Stimulated activated CD8-positive, alpha-beta memory T cell treated with anti-CD3 and anti-CD28 coated beads, Interleukin-15, amount 100 ng/mL, for 4 hours (primary cell): ENCODE results near the gene MYOZ3.

Experiments used
- DNase-seq, 2 donors: peaks; one replicate each; pipeline ENCODE4 v3.0.0-alpha.2; 2020; ENCODE audit warnings: low read depth in 2 of 2

The MYOZ3 gene, protein sequence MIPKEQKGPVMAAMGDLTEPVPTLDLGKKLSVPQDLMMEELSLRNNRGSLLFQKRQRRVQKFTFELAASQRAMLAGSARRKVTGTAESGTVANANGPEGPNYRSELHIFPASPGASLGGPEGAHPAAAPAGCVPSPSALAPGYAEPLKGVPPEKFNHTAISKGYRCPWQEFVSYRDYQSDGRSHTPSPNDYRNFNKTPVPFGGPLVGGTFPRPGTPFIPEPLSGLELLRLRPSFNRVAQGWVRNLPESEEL

GRCh38 chr5:150661086-150661485 is at the start of gene MYOZ3:
Gene MYOZ3, plus strand, starts transcription at chr5:150661251. Its CDS starts 1,691 bp downstream, at chr5:150662942.
- DNase-seq, result no peak

DNA sequence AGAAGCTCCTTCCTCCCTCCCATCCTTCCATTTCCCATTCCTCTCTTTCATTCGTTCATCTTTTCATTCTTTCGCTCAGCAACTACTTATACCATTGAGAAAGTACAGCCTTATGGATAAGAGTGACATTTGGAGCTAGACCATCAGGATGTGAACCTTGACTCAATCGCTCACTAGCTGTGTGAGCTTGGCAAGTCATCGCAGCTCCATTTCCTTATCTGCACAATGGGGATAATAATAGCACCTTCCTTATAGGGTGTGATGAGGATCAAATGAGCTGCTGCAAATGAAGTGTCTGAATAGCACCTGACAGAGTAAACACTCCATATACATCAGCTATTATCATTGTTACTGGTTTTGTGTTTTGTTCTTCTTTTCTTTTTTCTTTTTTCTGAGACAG is 48.6 kb upstream of the MYOZ3 start:
- no peak for DNase-seq

DNA sequence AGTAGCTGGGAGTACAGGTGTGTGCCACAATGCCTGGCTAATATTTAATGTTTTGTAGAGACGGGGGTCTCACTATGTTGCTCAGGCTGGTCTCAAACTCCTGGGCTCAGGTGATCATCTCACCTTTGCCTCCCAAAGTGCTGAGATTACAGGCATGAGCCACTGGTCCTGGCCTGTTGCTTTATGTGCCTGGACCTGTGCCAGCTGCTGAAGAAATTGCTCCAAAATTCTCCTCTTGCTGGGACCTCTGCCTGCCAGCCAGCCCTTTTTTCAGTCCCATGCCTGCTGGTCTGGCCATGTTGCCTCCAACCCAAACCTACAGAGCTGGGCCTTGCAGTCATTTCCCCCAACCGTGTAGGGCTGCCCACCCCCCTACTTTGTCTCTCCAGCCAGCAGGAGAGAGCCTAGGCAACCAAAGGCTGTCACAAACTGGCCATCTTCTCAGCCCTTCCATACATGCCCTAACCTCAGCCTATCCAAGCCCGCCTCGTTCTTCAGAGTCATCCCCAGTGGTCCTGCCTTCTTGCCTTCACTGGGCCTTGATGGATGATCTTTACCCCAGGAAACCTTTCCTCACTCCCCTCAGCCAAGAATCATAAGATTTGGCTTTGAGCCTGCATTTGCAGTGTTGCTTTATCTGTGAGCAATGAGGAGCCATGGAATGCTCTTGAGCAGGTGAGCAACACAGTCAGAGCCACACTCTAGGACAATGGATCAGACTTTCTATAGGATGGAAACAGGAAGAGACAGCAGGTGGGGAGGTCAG is 48.0 kb upstream of the MYOZ3 start:
- DNase-seq, result no peak

- DNase-seq, result no peak
Measured at GRCh38 chr5:150613991-150614660, 46.9 kb upstream of the MYOZ3 start.

DNA sequence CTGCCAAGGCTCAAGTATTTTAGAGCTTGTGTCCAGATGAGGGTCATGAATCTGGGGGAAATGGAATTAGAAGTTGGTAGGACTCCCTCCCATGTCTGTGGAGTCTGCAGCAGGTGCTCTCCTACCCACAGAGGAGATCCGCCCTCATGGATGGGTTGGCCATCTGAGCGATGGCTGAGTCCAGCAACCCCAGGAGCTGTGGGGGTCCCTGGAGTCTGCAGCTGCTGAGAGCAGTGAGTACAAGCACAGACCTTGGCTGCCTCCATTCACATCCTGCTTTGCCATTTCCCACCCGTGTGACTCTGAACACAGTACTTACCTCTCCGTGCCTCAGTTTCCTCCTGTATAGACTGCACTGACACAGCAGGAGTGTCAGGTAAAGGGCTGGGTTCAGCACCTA is 46.4 kb upstream of the MYOZ3 start:
- no peak for DNase-seq

GRCh38 chr5:150615141-150615699 is 45.8 kb upstream of the MYOZ3 start:
- no peak for DNase-seq

DNA sequence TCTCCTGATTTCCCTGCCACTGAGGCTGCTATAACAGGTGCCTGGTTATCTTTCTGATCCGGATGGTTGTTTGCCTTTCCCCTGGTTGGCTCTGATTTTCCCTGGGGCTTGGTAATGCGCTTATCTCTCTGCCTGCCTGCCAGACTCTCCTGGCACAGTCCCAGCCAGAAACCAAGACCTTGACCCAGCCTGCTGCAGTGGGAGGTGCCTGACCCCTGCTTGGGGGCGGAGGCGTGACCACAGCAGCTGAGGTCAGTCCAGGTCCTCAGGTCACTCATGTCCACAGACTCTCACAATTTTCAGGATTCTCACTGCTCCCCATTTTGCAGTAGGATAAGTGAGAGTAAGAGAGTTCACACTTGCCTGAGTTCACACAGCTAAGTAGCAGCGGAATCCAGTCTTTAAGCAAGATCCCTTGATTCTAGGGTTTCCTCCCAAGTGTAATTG is 45.0 kb upstream of the MYOZ3 start:
- no peak for DNase-seq

DNA sequence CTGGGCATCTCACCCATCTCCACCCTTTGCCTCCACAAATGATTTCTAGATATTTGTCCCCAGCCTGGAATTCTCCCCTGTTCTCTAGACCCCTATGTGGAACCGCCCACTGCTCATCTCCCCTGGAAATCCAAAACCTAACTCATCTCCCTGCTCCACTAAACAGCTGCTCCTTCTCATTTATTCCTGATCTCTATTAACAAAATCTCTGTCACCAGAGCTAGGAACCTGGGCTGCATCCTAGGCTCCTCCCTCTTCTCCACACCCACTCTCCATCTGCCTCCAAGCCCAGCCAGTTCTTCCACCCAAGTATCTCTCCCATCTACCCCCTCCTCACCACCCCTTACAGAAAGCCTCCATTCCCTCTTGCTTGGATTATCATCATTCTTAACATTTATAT is 44.5 kb upstream of the MYOZ3 start:
- no peak for DNase-seq

- no peak for DNase-seq
Measured at GRCh38 chr5:150618163-150618562, 42.9 kb upstream of the MYOZ3 start.

GRCh38 chr5:150618588-150619281 is 42.3 kb upstream of the MYOZ3 start:
- no peak for DNase-seq

DNA sequence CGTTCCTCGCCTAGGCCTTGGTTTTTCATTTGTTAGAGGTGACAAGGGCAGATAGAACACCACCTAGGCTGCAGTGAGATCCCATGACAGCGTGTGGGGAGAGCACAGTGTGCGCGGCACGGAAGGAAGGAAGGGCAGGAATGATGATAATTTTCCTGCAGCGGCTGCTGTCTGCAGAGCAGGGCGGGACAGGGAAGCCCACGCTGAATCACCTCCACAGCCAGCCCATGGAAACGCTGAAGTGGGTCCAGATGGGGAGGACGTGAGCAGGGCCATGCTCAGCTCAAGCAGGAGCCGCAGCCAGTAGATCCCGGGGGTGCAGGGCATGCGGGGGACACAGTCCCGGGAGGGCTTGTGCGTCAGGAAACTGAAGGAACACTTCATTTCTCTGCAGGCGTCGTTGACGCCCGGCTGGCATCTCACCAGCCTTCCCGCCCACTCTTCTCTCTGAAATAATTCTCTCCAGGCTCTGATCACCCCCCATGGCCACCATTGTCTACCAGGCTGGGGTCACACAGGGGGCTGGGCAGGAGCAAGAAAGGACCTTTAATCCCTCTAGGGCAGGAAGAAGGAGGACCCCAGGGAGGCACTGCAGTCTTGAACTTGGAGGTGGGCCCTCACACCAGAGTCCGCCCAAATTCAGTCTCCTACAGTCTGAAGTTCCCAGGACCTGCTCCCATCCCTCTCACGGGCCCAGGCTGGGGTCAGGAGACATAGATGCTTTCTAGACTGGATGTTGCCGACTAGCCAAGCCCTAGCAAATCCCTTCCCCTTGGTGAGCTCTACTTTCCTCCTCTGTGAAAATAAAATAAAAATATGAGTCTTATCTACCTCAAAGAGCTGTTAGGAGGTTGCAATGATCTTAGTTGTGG is 41.5 kb upstream of the MYOZ3 start:
- DNase-seq, result no peak

GRCh38 chr5:150621301-150621700 is 39.8 kb upstream of the MYOZ3 start:
- no peak for DNase-seq

GRCh38 chr5:150622157-150622556 is 38.9 kb upstream of the MYOZ3 start:
- no peak for DNase-seq

DNA sequence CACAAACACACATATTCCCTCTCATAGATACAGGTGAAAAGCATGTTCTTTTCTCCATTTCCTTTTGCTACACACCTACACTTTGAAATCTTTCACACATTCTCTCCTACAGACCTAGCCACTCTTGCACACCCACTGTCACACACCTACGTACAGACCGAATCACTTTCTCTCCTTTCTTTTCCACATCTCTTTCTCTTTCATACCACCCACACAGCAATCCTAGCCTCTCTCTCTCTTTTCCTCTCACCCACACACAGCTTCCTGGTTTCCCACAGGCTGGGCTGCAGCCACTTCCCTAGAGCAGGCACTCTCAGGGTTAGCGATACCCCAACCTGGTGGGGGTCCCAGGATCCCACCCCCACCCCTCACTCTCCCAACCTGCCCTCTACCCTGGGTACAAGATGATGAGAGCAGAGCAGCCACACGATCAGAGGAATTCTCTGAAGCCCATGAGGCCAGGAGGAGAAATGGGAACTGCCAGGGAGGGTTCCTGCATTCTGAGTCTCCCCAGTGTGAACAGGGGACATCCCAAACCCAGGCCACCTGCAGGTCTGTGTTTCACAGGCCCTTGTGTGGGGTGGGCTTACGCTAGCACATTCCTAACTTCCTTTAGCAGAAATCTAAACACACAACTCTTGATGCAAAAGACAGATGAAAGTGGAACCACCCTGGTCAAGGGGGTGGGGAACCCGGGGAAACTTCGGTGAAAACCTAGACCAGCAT is 37.7 kb upstream of the MYOZ3 start:
- DNase-seq, result no peak

GRCh38 chr5:150623878-150624216 is 37.2 kb upstream of the MYOZ3 start:
- DNase-seq, result no peak

- DNase-seq, result no peak
Measured at GRCh38 chr5:150624334-150625163, 36.5 kb upstream of the MYOZ3 start.

- no peak for DNase-seq
Measured at GRCh38 chr5:150625164-150625535, 35.9 kb upstream of the MYOZ3 start.

- DNase-seq, result no peak
Measured at GRCh38 chr5:150625831-150626746, 35.0 kb upstream of the MYOZ3 start.
